HEK293T (cell line): ENCODE measurements around the gene RAN.
"Not testable (repeated sequence)": the region's sequence is repeated elsewhere in the genome, so short reads cannot be mapped to it uniquely, and the experiment has no call there.

Source experiments
- CTCF ChIA-PET: fragments of 350-600 bp; formaldehyde crosslinking; extraction: SDS; loops from one replicate; lab custom pipeline; 2021; ENCODE audit warnings: antibody characterized with exemption, inconsistent platforms; lab: Yijun Ruan, JAX
- POLR2A ChIA-PET: fragments of 350-600 bp; formaldehyde crosslinking; extraction: SDS; loops from one replicate; lab custom pipeline; 2020; ENCODE audit warnings: antibody characterized with exemption, inconsistent platforms; lab: Yijun Ruan, JAX
- DNase-seq: peaks from one replicate; pipeline ENCODE4 v3.0.0; 2012; ENCODE audit warnings: mixed read lengths; ENCODE audit errors: extremely low spot score
- ARNT ChIP-seq: fragments of 450-650 bp; IDR thresholded peaks from 2 replicates; pipeline ENCODE4 v1.6.1; 2017; ENCODE audit warnings: mild to moderate bottlenecking
- BHLHE40 ChIP-seq: fragments of 450-650 bp; IDR thresholded peaks from 2 replicates; pipeline ENCODE4 v1.6.1; 2016; ENCODE audit warnings: mild to moderate bottlenecking, moderate library complexity, borderline replicate concordance
- CTBP1 ChIP-seq: fragments of 450-650 bp; IDR thresholded peaks from 2 replicates; pipeline ENCODE4 v1.6.1; 2016; ENCODE audit warnings: borderline replicate concordance
- ELF4 ChIP-seq: fragments of 450-650 bp; IDR thresholded peaks from 2 replicates; pipeline ENCODE4 v1.6.1; 2017; ENCODE audit warnings: antibody characterized with exemption
- FOXA1 ChIP-seq: fragments of 450-650 bp; IDR thresholded peaks from 2 replicates; pipeline ENCODE4 v1.6.1; 2016; ENCODE audit warnings: mild to moderate bottlenecking
- FOXK2 ChIP-seq: fragments of 450-650 bp; IDR thresholded peaks from 2 replicates; pipeline ENCODE4 v1.6.1; 2016; ENCODE audit warnings: mild to moderate bottlenecking
- FOXM1 ChIP-seq: fragments of 450-650 bp; IDR thresholded peaks from 2 replicates; pipeline ENCODE4 v1.6.1; 2017; ENCODE audit warnings: mild to moderate bottlenecking, borderline replicate concordance
- HDGF ChIP-seq: fragments of 450-650 bp; IDR thresholded peaks from 2 replicates; pipeline ENCODE4 v1.6.1; 2017; ENCODE audit warnings: antibody characterized with exemption, borderline replicate concordance
- L3MBTL2 ChIP-seq: fragments of 450-650 bp; conservative IDR thresholded peaks from 2 replicates; pipeline ENCODE4 v1.6.1; 2016; ENCODE audit warnings: mild to moderate bottlenecking
- LEF1 ChIP-seq: fragments of 450-650 bp; IDR thresholded peaks from 2 replicates; pipeline ENCODE4 v1.6.1; 2017; ENCODE audit warnings: mild to moderate bottlenecking, borderline replicate concordance
- NFRKB ChIP-seq: fragments of 450-650 bp; IDR thresholded peaks from 2 replicates; pipeline ENCODE4 v1.6.1; 2016; ENCODE audit warnings: mild to moderate bottlenecking, moderate library complexity
- SP1 ChIP-seq: fragments of 450-650 bp; IDR thresholded peaks from 2 replicates; pipeline ENCODE4 v1.6.1; 2017
- SUZ12 ChIP-seq: fragments of 450-650 bp; IDR thresholded peaks from 2 replicates; pipeline ENCODE4 v1.6.1; 2016; ENCODE audit warnings: mild to moderate bottlenecking
- TARDBP ChIP-seq: fragments of 450-650 bp; IDR thresholded peaks from 2 replicates; pipeline ENCODE4 v1.6.1; 2016
- ZNF384 ChIP-seq: fragments of 450-650 bp; IDR thresholded peaks from 2 replicates; pipeline ENCODE4 v1.6.1; 2016
- TF ChIP-seq, protein P1 (sequence below): fragments of 450-650 bp; IDR thresholded peaks from 2 replicates; pipeline ENCODE4 v1.6.1; 2016

Gene RAN

DNA sequence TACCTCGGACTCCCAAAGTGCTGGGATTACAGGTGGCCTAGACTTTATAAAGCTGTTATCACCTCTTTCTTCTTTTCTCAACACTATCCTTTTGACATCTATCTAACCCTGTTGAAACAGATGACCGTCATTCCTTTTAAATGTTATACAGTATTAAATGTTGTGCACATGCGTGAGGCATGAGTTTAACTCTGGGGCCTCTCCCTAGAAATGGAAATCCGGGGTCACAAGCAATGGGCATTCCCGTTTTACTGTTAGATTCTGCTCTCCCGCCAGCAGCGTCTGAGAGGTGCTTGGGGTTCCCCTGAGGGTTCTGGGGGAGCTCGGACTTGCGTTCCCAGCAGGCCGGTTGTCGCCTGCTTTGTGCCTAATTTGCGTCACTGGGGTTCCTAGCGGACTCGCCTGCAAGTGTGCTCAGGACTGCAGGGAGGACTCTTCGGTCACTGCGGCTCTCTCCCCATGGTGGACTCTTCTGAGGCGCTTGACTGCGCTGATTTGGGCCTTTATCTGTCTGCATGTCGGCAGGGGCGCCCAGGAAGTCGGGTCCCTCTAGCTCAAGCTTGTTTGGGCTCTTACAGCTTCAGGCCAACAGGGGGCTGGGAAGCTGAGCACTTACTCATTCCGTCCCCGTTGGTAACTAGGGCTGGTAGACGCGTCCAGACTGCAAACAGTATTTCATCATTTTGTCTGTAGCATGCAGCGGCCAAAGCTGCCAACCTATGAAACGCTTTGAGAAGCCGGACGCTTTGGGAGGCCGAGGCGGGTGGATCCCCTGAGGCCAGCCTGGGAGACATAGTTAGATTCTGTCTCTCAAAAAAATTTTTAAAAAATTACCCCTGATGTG, 1.2 kb upstream of the RAN start:
- ChIA-PET POLR2A (interaction anchor here (0.8 to 1.2 kb wide), 3 partner anchors 11 to 32 kb away, joined by 3 to 7 read pairs (median 6); no protein-coding TSS in a partner anchor), CTCF (interaction anchor here (0.8 to 1.3 kb wide), 3 partner anchors 32 to 53 kb away, joined by 3 to 4 read pairs (median 3); partner anchors contain the start of gene STX2)
- DNase-seq, result peak; percentile 73
- TF ChIP-seq SUZ12 (no peak), FOXM1 (no peak), SP1 (no peak)
- TF ChIP-seq, protein P1, sequence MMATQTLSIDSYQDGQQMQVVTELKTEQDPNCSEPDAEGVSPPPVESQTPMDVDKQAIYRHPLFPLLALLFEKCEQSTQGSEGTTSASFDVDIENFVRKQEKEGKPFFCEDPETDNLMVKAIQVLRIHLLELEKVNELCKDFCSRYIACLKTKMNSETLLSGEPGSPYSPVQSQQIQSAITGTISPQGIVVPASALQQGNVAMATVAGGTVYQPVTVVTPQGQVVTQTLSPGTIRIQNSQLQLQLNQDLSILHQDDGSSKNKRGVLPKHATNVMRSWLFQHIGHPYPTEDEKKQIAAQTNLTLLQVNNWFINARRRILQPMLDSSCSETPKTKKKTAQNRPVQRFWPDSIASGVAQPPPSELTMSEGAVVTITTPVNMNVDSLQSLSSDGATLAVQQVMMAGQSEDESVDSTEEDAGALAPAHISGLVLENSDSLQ, result peak; percentile 40; the same call in 1 of the 2 replicates

- peak; percentile 42 for DNase-seq
- POLR2A ChIA-PET, result no interaction called here
These were observed 572 bp downstream of the RAN start for GRCh38 chr12:130872179-130873096.

DNA sequence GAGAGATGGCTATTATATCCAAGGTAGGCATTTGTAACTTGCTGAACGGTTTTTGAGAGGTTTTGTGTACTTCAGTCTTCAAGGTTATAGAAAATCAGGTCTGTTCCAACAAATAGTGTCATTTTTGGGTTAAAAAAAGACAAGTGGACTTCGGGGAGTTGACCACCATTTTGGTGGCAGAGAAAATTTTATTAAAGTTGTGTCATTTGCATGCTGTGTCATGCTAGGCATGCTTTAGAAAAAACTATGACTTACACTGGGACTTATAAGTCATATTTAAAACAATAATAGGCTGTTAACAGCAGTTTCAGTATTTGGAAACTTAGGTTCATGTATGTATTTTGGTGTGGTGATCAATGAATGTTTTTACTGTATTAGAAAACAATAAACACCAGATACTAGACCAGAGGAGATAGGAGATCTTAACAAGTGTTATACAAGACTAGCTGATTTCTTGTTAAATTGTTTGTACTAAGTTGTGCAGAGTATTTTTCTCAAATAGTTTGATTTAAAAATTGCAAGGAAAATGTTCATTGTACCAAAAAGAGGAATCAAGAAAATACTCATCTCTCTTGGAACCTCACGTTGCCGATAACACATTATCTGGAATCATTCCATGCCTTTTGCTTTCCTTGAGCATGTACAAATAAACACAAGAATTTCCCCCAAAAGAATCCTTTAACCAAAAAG, 1.4 kb downstream of the RAN start:
- no peak for DNase-seq
- POLR2A ChIA-PET, result no interaction called here
- TF ChIP-seq SP1, result no peak
- TF ChIP-seq SUZ12, result no peak
- TF ChIP-seq ARNT, result no peak
- no peak for TF ChIP-seq HDGF
- TF ChIP-seq FOXA1, result no peak
- no peak for TF ChIP-seq LEF1
- CTCF ChIA-PET, result no interaction called here

More at GRCh38 chr12:130872179-130873096, 572 bp downstream of the RAN start:
- CTCF ChIA-PET, result no interaction called here
- TF ChIP-seq L3MBTL2 (peak; percentile 56), FOXM1 (no peak), FOXA1 (no peak)

DNA sequence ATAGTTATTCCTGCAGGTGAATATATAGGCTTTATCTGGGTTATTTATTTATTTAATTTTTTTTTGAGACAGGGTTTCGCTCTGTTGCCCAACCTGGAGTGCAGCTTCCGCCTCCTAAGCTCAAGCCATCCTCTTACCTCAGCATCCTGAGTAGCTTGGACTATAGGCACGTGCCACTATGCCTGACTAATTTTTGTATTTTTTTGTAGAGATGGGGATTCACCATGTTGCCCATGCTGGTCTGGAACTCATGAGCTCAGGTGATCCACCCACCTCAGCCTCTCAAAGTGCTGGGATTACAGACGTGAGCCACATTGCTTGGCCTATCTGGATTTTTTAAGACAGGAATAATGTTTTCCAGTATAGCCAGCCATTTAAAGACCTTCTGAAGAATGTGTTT, 2.0 kb downstream of the RAN start:
- CTCF ChIA-PET, result no interaction called here
- no peak for DNase-seq

GRCh38 chr12:130874696-130875095, 2.8 kb downstream of the RAN start:
- no peak for DNase-seq
- POLR2A ChIA-PET, result no interaction called here
- CTCF ChIA-PET, result no interaction called here
- TF ChIP-seq, protein P1, result no peak
- no peak for TF ChIP-seq TARDBP
- no peak for TF ChIP-seq ZNF384
- TF ChIP-seq L3MBTL2, result no peak
- no peak for TF ChIP-seq SUZ12
- no peak for TF ChIP-seq ARNT
- TF ChIP-seq SP1, result no peak
- no peak for TF ChIP-seq HDGF
- TF ChIP-seq FOXM1, result no peak
- no peak for TF ChIP-seq LEF1
- TF ChIP-seq CTBP1, result no peak
- TF ChIP-seq FOXA1, result no peak

More for the DNA sequence above, 2.0 kb downstream of the RAN start:
- TF ChIP-seq CTBP1 (no peak), BHLHE40 (no peak)
- POLR2A ChIA-PET, result interaction anchor here (0.6 kb wide), 1 partner anchor 1020 kb away, joined by 3 read pairs; no protein-coding TSS in a partner anchor

- POLR2A ChIA-PET, result no interaction called here
- DNase-seq, result no peak
- no peak for TF ChIP-seq SP1
- no peak for TF ChIP-seq NFRKB
- TF ChIP-seq L3MBTL2, result no peak
- no peak for TF ChIP-seq LEF1
- TF ChIP-seq SUZ12, result no peak
- no peak for TF ChIP-seq FOXM1
- TF ChIP-seq HDGF, result no peak
- TF ChIP-seq FOXK2, result no peak
- no peak for TF ChIP-seq CTBP1
- TF ChIP-seq ARNT, result no peak
- no peak for TF ChIP-seq ELF4
- CTCF ChIA-PET, result no interaction called here
These were observed 3.3 kb downstream of the RAN start for GRCh38 chr12:130875193-130875592.

DNA sequence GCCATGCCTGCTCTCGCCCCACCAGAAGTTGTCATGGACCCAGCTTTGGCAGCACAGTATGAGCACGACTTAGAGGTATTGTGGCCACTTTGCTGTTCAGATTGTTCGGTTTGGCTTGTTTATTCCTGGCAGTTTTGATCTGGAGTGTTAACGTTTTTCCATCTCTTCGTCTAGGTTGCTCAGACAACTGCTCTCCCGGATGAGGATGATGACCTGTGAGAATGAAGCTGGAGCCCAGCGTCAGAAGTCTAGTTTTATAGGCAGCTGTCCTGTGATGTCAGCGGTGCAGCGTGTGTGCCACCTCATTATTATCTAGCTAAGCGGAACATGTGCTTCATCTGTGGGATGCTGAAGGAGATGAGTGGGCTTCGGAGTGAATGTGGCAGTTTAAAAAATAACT, 3.8 kb downstream of the RAN start:
- POLR2A ChIA-PET, CTCF ChIA-PET, DNase-seq: not testable (repeated sequence)
